Brain microvascular endothelial cell (primary cell): ENCODE data around the gene GPM6B.

Source experiments
- DNase-seq: peaks from one replicate; pipeline ENCODE4 v3.0.0-alpha.2; 2020
- H3K27ac ChIP-seq: fragments of 250-450 bp; sonication (Bioruptor Pico); 2 replicates; pipeline ENCODE4 v1.5.1; 2020; ENCODE audit warnings: mild to moderate bottlenecking, moderate library complexity
- H3K27me3 ChIP-seq: fragments of 250-450 bp; sonication (Bioruptor Pico); replicated peaks from 2 replicates; pipeline ENCODE4 v1.5.1; 2020; ENCODE audit warnings: mild to moderate bottlenecking
- H3K36me3 ChIP-seq: fragments of 250-450 bp; sonication (Bioruptor Pico); replicated peaks from 2 replicates; pipeline ENCODE4 v1.5.1; 2020; ENCODE audit warnings: mild to moderate bottlenecking
- H3K4me3 ChIP-seq: 2 replicates; pipeline ENCODE4 v1.5.1; 2011; ENCODE audit warnings: low read depth, mild to moderate bottlenecking, control low read depth, low read length, moderate library complexity
- in situ Hi-C: cut with HindIII; loops from 2 replicates; pipeline ENCODE4 v1.10.0; 2017; ENCODE audit warnings: low sequenced_read_pairs, low pct_ligation_motif_present
- TF ChIP-seq, protein P1 (sequence below): IDR thresholded peaks from 2 replicates; pipeline ENCODE4 v1.5.1; 2011; ENCODE audit warnings: low read depth, mild to moderate bottlenecking, moderate library complexity, low read length, control low read depth, inconsistent platforms; ENCODE audit errors: missing control alignments

The GPM6B gene

DNA sequence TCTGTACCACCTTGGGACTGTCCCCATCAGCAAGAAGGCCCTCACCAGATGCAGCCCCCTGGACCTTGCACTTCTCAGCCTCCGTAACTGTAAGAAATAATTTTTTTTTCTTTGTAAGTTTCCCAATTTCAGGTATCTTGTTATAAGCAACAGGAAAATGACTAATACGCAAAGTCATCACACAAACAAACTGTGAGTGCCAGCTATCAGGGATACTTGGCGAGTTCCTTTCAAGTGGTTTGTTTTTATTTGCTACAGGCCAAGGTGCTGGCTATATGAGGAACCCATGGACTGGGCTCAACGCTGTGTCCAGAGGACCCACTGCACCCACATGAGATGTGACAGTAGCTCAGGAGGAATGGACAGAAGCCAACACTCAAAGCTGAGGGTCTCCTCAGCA lies 11.5 kb upstream of the GPM6B start:
- TF ChIP-seq, protein P1, sequence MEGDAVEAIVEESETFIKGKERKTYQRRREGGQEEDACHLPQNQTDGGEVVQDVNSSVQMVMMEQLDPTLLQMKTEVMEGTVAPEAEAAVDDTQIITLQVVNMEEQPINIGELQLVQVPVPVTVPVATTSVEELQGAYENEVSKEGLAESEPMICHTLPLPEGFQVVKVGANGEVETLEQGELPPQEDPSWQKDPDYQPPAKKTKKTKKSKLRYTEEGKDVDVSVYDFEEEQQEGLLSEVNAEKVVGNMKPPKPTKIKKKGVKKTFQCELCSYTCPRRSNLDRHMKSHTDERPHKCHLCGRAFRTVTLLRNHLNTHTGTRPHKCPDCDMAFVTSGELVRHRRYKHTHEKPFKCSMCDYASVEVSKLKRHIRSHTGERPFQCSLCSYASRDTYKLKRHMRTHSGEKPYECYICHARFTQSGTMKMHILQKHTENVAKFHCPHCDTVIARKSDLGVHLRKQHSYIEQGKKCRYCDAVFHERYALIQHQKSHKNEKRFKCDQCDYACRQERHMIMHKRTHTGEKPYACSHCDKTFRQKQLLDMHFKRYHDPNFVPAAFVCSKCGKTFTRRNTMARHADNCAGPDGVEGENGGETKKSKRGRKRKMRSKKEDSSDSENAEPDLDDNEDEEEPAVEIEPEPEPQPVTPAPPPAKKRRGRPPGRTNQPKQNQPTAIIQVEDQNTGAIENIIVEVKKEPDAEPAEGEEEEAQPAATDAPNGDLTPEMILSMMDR = no peak

DNA sequence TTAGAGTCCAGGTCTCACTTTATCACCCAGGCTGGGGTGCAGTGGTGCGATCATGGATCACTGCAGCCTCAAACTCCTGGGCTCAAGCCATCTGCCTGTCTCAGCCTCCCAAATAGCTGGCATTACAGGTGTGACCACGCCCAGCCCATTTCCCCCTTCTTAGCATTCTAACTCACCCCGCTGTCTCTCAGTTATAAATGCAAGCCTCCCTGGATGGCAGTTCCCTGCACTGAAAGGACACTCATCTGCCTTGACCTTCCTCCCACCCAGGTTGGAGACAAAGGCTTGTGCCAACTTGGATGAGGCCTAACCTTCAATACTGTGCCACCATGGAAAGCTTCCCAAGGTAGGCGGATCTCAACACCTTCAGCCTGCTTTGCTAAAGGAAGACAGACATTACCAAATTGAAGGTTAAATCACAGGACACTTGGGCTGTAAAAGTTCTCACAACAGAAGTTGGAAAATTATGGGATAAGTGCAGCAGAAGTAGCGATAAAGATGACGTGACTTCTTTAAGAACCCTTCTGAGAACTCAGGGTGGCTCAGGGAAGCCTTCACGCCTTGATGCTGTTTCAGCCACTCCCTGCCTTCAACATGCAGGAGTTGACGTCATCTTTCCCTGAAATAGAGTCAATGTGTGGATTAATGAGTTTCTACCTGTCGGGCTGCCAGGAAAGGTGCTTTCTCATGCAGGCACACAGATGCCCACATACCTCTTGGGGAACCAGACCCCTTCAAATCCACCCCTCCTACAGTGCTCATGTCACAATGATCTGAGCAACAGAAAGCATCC lies 10.6 kb upstream of the GPM6B start:
- TF ChIP-seq, protein P1 = no peak
- no peaks in the 10 kb centered on the region for H3K27me3 ChIP-seq
- H3K4me3 ChIP-seq = no peak overlapping the region
- DNase-seq = no peak
- no peak overlapping the region for H3K27ac ChIP-seq
- H3K36me3 ChIP-seq = no peaks in the 10 kb centered on the region
- in situ Hi-C loops = no loop called here

More for the DNA sequence above, 11.5 kb upstream of the GPM6B start:
- Histone ChIP-seq H3K4me3 (no peak overlapping the region), H3K27ac (no peak overlapping the region), H3K36me3 (no peaks in the 10 kb centered on the region), H3K27me3 (no peaks in the 10 kb centered on the region)
- DNase-seq = no peak
- in situ Hi-C loops = no loop called here

DNA sequence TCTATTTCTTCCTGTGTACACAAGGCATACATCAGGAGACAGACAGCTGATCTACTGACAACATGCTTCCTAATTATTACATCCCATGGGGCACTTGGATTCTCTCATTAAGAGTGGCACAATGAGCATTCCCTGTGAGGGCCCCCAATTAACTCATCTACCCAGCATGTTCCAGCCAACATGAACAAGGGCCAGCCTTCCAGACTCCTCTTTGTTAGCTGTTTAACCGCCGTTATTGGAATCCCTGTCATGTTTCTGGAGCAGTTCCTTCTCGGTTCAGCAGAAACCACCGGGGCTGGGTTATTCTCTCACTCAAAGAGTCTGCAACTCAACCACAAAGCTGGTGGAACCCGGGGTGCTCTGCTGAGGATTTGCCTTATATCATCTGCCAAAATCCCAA lies 9.9 kb upstream of the GPM6B start:
- DNase-seq = no peak
- TF ChIP-seq, protein P1 = no peak
- H3K27ac ChIP-seq = no peak overlapping the region
- no peaks in the 10 kb centered on the region for H3K36me3 ChIP-seq
- no peak overlapping the region for H3K4me3 ChIP-seq
- in situ Hi-C loops = no loop called here
- no peaks in the 10 kb centered on the region for H3K27me3 ChIP-seq

DNA sequence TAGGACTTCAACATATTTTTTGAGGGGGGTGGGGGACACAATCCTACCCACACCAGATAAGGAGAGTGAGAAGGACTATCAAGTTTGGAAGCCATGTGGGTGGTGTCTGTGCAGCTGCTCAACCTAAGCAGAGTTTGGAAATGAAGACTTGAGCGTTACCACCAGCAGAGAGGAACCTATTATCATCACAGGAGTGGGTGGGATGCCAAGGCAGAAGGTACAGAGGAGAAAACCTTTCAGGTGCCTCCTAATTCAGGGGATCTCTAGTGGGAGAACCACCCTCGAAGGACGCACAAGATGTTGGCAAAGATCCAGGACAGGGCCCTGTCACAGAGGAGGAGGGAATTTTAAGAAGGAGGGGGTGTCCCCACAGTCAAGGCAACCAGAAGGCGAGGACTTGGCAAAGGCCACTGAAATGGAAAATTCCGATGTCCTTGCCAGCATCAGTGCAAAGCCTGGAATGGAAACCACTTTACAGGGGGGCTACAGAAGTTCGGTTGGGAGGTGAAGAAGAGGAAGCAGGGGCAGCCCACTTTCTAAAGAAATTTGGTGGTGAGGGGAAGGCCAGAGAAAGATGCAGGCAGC lies 8.4 kb upstream of the GPM6B start:
- H3K27me3 ChIP-seq = no peaks in the 10 kb centered on the region
- no peaks in the 10 kb centered on the region for H3K36me3 ChIP-seq
- no peak overlapping the region for H3K27ac ChIP-seq
- TF ChIP-seq, protein P1 = no peak
- H3K4me3 ChIP-seq = no peak overlapping the region
- in situ Hi-C loops = no loop called here
- DNase-seq = no peak

DNA sequence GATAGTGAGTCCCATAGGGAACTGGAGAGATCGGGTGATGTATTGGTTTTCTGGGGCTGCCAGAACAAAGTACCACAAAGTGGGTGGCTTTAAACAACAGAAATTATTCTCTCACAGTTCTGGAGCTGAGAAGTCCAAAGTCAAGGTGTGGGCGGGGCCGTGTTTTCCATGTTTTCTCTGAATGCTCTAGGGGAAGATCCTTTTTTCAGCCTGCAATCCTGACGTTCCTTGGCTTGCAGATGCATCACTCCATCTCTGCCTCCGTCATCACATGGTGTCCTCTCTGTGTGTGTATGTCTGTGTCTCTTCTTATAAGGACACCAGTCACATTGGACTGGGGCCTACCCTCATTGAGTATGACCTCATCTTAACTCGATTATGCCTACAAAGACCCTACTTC lies 7.9 kb upstream of the GPM6B start:
- Histone ChIP-seq H3K27me3 (no peaks in the 10 kb centered on the region), H3K27ac (no peak overlapping the region), H3K4me3 (no peak overlapping the region), H3K36me3 (no peaks in the 10 kb centered on the region)
- TF ChIP-seq, protein P1 = no peak
- in situ Hi-C loops = no loop called here
- no peak for DNase-seq
